Sigmoid colon (tissue), 7 donors: ENCODE data around the gene IMMT. TPM values are rescaled to one million over a fixed set of nuclear protein-coding genes. Genes with fewer than 3 reads are reported as not detected.
"Not testable (repeated sequence)": the region's sequence is repeated elsewhere in the genome, so short reads cannot be mapped to it uniquely, and the experiment has no call there.

Experiments
- DNase-seq: peaks from one replicate; pipeline ENCODE4 v3.0.0-alpha.2; 2019
- H3K27ac ChIP-seq, 4 donors: fragments of 200-600 bp; sonication (generic); one replicate each; pipeline ENCODE4 v1.5.1; 2016 to 2019; ENCODE audit warnings: mild to moderate bottlenecking in 1 of 4
- H3K27me3 ChIP-seq, 3 donors: fragments of 200-600 bp; sonication (generic); one replicate each; pipeline ENCODE4 v1.5.1; 2019; ENCODE audit warnings: mild to moderate bottlenecking in 1 of 3
- H3K36me3 ChIP-seq, 4 donors: fragments of 200-600 bp; sonication (generic); one replicate each; pipeline ENCODE4 v1.5.1; 2016 to 2019
- H3K4me1 ChIP-seq, 4 donors: fragments of 200-600 bp; sonication (generic); one replicate each; pipeline ENCODE4 v1.5.1; 2017 to 2019
- H3K4me3 ChIP-seq, 4 donors: fragments of 200-600 bp; sonication (generic); one replicate each; pipeline ENCODE4 v1.5.1; 2017 to 2019; ENCODE audit warnings: mild to moderate bottlenecking in 2 of 4, moderate library complexity in 1 of 4
- H3K9me3 ChIP-seq, 4 donors: fragments of 200-600 bp in 3 of 4; sonication (generic) in 3 of 4; one replicate each; pipeline versions ENCODE4 v1.5.1 to v1.6.1; 2013 to 2019
- EP300 ChIP-seq, 4 donors: sonication (generic); formaldehyde crosslinking; IDR thresholded peaks; one replicate each; pipeline ENCODE4 v1.6.1; 2017; ENCODE audit warnings: antibody characterized with exemption in 4 of 4
- POLR2A ChIP-seq, 2 donors: fragments of 450-650 bp; IDR thresholded peaks; one replicate each; pipeline ENCODE4 v1.6.1; 2016; ENCODE audit warnings: antibody characterized with exemption in 2 of 2, mild to moderate bottlenecking in 2 of 2, moderate library complexity in 2 of 2
- POLR2AphosphoS5 ChIP-seq, 4 donors: sonication (generic); formaldehyde crosslinking; IDR thresholded peaks; one replicate each; pipeline ENCODE4 v1.6.1; 2017; ENCODE audit warnings: antibody characterized with exemption in 4 of 4
- WGBS, 2 donors: extraction: QIAGEN DNeasy Blood & Tissue Kit; methylation state at CpG; one replicate each; pipeline ENCODE4 v1.1.7; 2013; 5-methylcytosine and 5-hydroxymethylcytosine counted together
- intact Hi-C: fragments of 100-400 bp; cut with DNase I; formaldehyde crosslinking; loops from one replicate; pipeline ENCODE4 v1.15.1; 2023
- polyA plus RNA-seq, 3 donors: library from polyadenylated mRNA; stranded (reverse); fragments of 200-250 nt; gene quantifications; one replicate each; pipeline ENCODE4 v1.2.3, GENCODE V29; 2013
- total RNA-seq, 4 donors: library from RNA; depleted of rRNA; stranded (reverse); fragments of >200 nt; gene quantifications; one replicate each; pipeline ENCODE4 v1.1.0, GENCODE V29; 2016
- TF ChIP-seq, protein P1 (sequence below), 4 experiments: fragments of 450-650 bp in 3 of 4; fragments of 200-600 bp in 1 of 4; IDR thresholded peaks; one replicate each; pipeline ENCODE4 v1.5.1; 2016 to 2019; ENCODE audit warnings: antibody characterized with exemption in 4 of 4, mild to moderate bottlenecking in 3 of 4, moderate library complexity in 2 of 4
- donor health status: healthy with polysubstance abuse.
- donor health status: Bipolar disorder and iron deficiency.
- donor health status: healthy.

Gene IMMT
- total and polyA plus RNA-seq, 7 donors, result 46.1 to 90.2 (median 48.2) TPM

DNA sequence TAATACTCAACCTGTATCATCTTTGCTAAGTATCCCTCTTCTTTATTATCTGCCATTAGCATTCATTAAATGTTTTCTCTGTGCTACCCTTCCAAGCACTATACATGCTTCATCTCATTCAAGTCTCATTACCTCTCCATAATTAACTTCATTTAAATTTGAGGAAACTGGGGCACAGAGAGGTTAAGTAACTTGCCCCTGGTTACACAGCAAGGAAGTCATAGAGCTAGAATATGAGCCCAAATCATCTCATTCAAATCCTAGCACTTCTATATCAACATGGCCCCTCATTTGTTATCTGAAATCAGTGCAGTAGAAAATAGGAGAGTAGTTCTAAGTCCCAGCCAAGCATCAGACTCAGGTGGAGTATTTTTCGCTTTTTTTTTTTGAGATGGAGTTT is 8.4 kb upstream of the IMMT start:
- H3K27ac ChIP-seq, result no peak overlapping the region
- intact Hi-C loops, result loop anchor here (5.0 kb wide), 1 partner anchor 169 kb away; no protein-coding TSS in a partner anchor
- TF ChIP-seq, protein P1, sequence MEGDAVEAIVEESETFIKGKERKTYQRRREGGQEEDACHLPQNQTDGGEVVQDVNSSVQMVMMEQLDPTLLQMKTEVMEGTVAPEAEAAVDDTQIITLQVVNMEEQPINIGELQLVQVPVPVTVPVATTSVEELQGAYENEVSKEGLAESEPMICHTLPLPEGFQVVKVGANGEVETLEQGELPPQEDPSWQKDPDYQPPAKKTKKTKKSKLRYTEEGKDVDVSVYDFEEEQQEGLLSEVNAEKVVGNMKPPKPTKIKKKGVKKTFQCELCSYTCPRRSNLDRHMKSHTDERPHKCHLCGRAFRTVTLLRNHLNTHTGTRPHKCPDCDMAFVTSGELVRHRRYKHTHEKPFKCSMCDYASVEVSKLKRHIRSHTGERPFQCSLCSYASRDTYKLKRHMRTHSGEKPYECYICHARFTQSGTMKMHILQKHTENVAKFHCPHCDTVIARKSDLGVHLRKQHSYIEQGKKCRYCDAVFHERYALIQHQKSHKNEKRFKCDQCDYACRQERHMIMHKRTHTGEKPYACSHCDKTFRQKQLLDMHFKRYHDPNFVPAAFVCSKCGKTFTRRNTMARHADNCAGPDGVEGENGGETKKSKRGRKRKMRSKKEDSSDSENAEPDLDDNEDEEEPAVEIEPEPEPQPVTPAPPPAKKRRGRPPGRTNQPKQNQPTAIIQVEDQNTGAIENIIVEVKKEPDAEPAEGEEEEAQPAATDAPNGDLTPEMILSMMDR (IDR thresholded peaks at IDR 0.05), result no peak
- no peak for TF ChIP-seq EP300 (IDR thresholded peaks at IDR 0.05)
- TF ChIP-seq POLR2AphosphoS5 (IDR thresholded peaks at IDR 0.05), result no peak
- no peak for TF ChIP-seq POLR2A (IDR thresholded peaks at IDR 0.05)

DNA sequence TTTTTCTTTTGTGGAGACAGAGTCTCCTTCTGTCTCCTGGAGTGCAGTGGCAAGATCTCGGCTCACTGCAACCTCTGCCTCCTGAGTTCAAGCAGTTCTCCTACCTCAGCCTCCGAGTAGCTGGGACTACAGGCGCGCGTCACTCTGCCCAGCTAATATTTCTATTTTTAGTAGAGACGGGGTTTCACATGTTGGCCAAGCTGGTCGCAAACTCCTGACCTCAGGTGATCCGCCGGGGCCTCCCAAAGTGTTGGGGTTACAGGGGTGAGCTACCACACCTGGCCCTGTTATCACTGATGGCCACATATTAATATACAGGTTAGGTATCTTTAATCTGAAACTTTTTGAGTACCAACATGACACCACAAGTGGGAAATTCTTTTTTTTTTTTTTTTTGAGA is 7.4 kb upstream of the IMMT start:
- no peaks in the 10 kb centered on the region for H3K9me3 ChIP-seq
- intact Hi-C loops, result loop anchor here (5.0 kb wide), 1 partner anchor 170 kb away; no protein-coding TSS in a partner anchor
- WGBS, 2 donors, result 95 to 96% methylated on average over 9 of the region's 9 CpGs
- DNase-seq, result no peak
- H3K4me3 ChIP-seq, result no peak overlapping the region
- H3K36me3 ChIP-seq, result peaks cover 14 to 18% (median 15%) of the 10 kb centered on the region in 4 donors
- H3K4me1 ChIP-seq, result peaks cover 0 to 30% (median 18%) of the 10 kb centered on the region in 4 donors
- H3K27ac ChIP-seq, result no peak overlapping the region
- TF ChIP-seq, protein P1 (IDR thresholded peaks at IDR 0.05), result no peak
- TF ChIP-seq EP300 (IDR thresholded peaks at IDR 0.05) (no peak), POLR2A (IDR thresholded peaks at IDR 0.05) (no peak), POLR2AphosphoS5 (IDR thresholded peaks at IDR 0.05) (no peak)
- H3K27me3 ChIP-seq, result no peaks in the 10 kb centered on the region

More for the DNA sequence above, 8.4 kb upstream of the IMMT start:
- no peak for DNase-seq
- WGBS, 2 donors, result 95 to 98% methylated on average over 1 of the region's 1 CpG
- Histone ChIP-seq H3K27me3 (no peaks in the 10 kb centered on the region), H3K4me1 (peaks cover 0 to 29% (median 17%) of the 10 kb centered on the region in 4 donors), H3K36me3 (peaks cover 14 to 27% (median 24%) of the 10 kb centered on the region in 4 donors), H3K9me3 (no peaks in the 10 kb centered on the region), H3K4me3 (no peak overlapping the region)

DNA sequence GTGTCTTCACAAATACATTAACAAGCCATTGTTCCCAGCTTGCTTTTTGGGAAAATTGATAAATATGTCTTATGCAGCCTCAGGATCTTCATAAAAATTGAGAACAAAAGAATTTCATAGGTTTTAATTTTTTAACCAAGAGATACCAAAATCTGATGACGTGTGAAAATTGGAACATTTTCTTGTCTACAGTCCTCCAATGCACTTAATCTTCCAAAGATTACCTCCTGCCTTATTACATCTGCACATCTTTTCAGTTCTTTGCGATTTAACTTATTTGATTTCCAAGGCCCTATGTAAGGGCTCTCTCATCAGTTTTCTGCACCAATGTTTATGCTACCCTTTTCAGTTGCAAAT is 7.1 kb upstream of the IMMT start:
- intact Hi-C loops, result loop anchor here (5.0 kb wide), 1 partner anchor 170 kb away; no protein-coding TSS in a partner anchor
- TF ChIP-seq EP300 (IDR thresholded peaks at IDR 0.05) (no peak), POLR2AphosphoS5 (IDR thresholded peaks at IDR 0.05) (no peak), POLR2A (IDR thresholded peaks at IDR 0.05) (no peak)
- TF ChIP-seq, protein P1 (IDR thresholded peaks at IDR 0.05), result no peak
- no peak overlapping the region for H3K4me3 ChIP-seq
- H3K4me1 ChIP-seq, result peaks cover 0 to 30% (median 18%) of the 10 kb centered on the region in 4 donors
- H3K9me3 ChIP-seq, result no peaks in the 10 kb centered on the region
- H3K36me3 ChIP-seq, result peaks cover 10 to 14% (median 11%) of the 10 kb centered on the region in 4 donors
- no peak for DNase-seq
- WGBS, 2 donors, result 86 to 90% methylated on average over 2 of the region's 2 CpGs
- no peaks in the 10 kb centered on the region for H3K27me3 ChIP-seq
- H3K27ac ChIP-seq, result peak overlapping the region in 1 of 4 donors; percentile 15

DNA sequence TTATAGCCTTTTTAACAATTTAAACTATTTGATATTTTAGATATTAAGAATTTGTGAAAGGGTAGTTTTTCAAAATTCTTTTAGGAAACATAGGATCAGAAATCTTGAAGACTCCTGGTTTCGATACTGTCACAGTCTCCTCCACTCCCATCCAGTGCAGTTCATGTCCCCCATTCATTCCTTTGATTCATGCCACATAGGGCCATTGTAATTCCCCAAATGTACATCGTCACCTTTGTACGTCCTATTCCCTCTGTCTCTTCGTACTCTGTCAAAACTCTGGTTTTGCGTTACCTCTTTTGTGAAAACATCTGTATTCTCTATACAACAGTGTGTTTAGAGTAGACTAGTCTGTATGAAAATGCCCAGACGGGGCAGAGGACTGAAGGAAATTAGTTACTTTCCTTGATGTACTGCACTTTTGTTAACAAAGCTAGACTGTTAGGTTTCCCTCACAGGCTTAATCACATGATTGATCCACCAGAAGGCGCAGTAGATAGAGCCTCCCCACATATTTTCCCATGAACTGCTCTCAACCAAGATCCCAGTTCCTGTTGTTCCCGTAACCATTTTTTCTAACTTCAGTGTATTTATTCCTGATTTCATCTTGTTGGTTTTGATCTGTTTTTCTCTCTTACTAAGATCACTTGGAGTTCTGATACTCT is 6.5 kb upstream of the IMMT start:
- Histone ChIP-seq H3K36me3 (peaks cover 6 to 9% (median 7%) of the 10 kb centered on the region in 4 donors), H3K4me3 (no peak overlapping the region), H3K4me1 (peaks cover 0 to 30% (median 18%) of the 10 kb centered on the region in 4 donors), H3K9me3 (no peaks in the 10 kb centered on the region), H3K27me3 (no peaks in the 10 kb centered on the region), H3K27ac (peak overlapping the region in 2 of 4 donors; percentile 1 to 15)
- TF ChIP-seq POLR2AphosphoS5 (IDR thresholded peaks at IDR 0.05) (no peak), EP300 (IDR thresholded peaks at IDR 0.05) (no peak), POLR2A (IDR thresholded peaks at IDR 0.05) (no peak)
- TF ChIP-seq, protein P1 (IDR thresholded peaks at IDR 0.05), result no peak
- 79 to 85% methylated on average over 8 of the region's 8 CpGs for whole genome bisulfite sequencing, 2 donors
- DNase-seq, result no peak
- intact Hi-C loops, result loop anchor here (5.0 kb wide), 1 partner anchor 170 kb away; no protein-coding TSS in a partner anchor

DNA sequence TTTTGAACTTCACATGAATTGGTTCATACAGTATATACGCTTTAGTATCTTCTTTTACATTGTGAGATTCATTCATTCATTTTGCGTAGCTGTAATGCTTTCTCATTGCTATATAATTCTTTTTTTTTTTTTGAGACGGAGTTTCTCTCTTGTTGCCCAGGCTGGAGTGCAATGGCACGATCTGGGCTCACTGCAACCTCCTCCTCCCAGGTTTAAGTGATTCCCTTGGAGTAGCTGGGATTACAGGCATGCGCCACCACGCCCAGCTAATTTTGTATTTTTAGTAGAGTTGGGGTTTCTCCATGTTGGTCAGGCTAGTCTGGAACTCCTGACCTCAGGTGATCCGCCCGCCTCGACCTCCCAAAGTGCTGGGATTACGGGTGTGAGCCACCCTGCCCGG is 5.3 kb upstream of the IMMT start:
- not testable (repeated sequence) for H3K9me3 ChIP-seq, H3K27me3 ChIP-seq, H3K36me3 ChIP-seq, DNase-seq
- intact Hi-C loops, result loop anchor here (5.0 kb wide), 1 partner anchor 172 kb away; no protein-coding TSS in a partner anchor
- 64 to 83% methylated on average over 11 of the region's 11 CpGs for WGBS, 2 donors
- H3K4me3 ChIP-seq, result peak overlapping the region in 1 of 4 donors; percentile 67
- peaks cover 0 to 37% (median 27%) of the 10 kb centered on the region in 4 donors for H3K4me1 ChIP-seq
- peak overlapping the region in 2 of 4 donors; percentile 84 to 91 for H3K27ac ChIP-seq
